Thymus (tissue), 11 donors: ENCODE measurements around the gene RASD2. TPM values are rescaled to one million over a fixed set of nuclear protein-coding genes. Genes with fewer than 3 reads are reported as not detected.

Experiments
- DNase-seq, 9 donors: peaks; one replicate each; pipeline ENCODE4 v3.0.0-alpha.2; 2013; ENCODE audit warnings: low spot score in 9 of 9, low read depth in 6 of 9, missing footprints in 1 of 9
- H3K27ac ChIP-seq, 2 donors: one replicate each; pipeline ENCODE4 v1.5.1; 2013; ENCODE audit warnings: control low read depth in 1 of 2, low read depth in 1 of 2, low read length in 1 of 2, mild to moderate bottlenecking in 1 of 2, moderate library complexity in 1 of 2
- H3K27me3 ChIP-seq, 2 donors: one replicate each; pipeline ENCODE4 v1.5.1; 2013; ENCODE audit warnings: low read length in 1 of 2; ENCODE audit not compliant: control insufficient read depth in 2 of 2, insufficient read depth in 1 of 2
- H3K36me3 ChIP-seq, 2 donors: one replicate each; pipeline ENCODE4 v1.5.1; 2013; ENCODE audit warnings: low read length in 1 of 2, mild to moderate bottlenecking in 1 of 2, moderate library complexity in 1 of 2; ENCODE audit not compliant: control insufficient read depth in 2 of 2, insufficient read depth in 2 of 2
- H3K4me1 ChIP-seq, 2 donors: one replicate each; pipeline ENCODE4 v1.5.1; 2013; ENCODE audit warnings: low read length in 2 of 2; ENCODE audit not compliant: control insufficient read depth in 2 of 2, insufficient read depth in 2 of 2
- H3K4me3 ChIP-seq, 2 donors: one replicate each; pipeline ENCODE4 v1.5.1; 2013; ENCODE audit warnings: low read length in 2 of 2, control low read depth in 1 of 2, mild to moderate bottlenecking in 1 of 2
- H3K9me3 ChIP-seq, 2 donors: one replicate each; pipeline ENCODE4 v1.5.1; 2013; ENCODE audit warnings: low read length in 1 of 2, mild to moderate bottlenecking in 1 of 2; ENCODE audit not compliant: control insufficient read depth in 2 of 2, insufficient read depth in 1 of 2
- WGBS: extraction: QIAGEN DNeasy Blood & Tissue Kit; methylation state at CpG from one replicate; pipeline ENCODE4 v1.1.7; 2013; 5-methylcytosine and 5-hydroxymethylcytosine counted together
- polyA plus RNA-seq: library from polyadenylated mRNA; stranded (reverse); fragments of 200-250 nt; gene quantifications from one replicate; pipeline ENCODE4 v1.2.3, GENCODE V29; 2013
- total RNA-seq: library from RNA; stranded (reverse); fragments of 120-200 nt; gene quantifications from one replicate; pipeline ENCODE4 v1.2.4, GENCODE V29; 2013
- donor health status: healthy.

RASD2 gene
- total and polyA plus RNA-seq, 2 donors, result 0.14 to 1.0 TPM

DNA sequence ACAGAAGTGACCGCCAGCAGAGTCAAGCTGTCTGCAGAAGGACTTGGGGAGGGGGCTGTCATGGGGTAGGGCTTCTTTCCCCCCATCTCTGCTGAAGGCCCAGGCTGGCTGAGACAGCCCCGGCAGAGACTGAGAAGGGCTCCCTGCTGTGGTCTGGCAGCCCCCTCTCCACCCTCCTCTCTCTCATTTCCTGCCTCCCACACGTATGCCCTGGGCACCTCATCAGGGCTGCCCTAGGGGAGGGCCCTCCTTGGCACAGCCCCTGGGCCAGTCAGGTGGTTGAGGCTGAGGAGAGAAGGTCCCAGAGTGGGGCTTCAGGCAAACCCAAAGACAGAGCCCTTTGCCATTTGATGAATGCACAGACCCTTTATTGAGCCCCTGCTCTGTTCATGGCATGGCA lies 3.6 kb downstream of the RASD2 start:
- Histone ChIP-seq H3K36me3 (no peaks in the 10 kb centered on the region), H3K9me3 (no peaks in the 10 kb centered on the region), H3K27ac (no peak overlapping the region), H3K4me1 (peaks cover 13 to 15% of the 10 kb centered on the region in 2 donors), H3K27me3 (peaks cover 27 to 86% of the 10 kb centered on the region in 2 donors), H3K4me3 (no peak overlapping the region)
- no peak for DNase-seq
- WGBS, result 16% methylated on average over 3 of the region's 3 CpGs

DNA sequence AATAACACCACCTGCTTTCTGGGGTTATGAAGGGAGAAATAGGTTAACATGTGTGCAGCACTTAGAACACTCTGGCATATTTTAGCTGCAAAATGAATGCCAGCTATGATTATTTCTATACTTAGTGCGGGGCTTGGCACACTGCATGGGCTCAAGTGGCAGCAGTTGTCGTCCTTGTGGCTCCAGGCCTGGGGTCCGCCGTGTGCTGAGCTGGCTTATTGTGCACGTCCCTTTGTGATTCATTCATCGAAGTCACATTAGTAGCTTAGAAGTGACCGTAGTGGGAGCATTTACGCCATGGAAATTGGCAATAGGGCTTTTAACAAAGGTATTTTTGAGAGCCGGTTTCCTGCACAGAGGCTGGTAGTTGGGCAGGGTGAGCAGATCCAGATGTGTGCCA lies 4.2 kb downstream of the RASD2 start:
- Histone ChIP-seq H3K27ac (no peak overlapping the region), H3K9me3 (no peaks in the 10 kb centered on the region), H3K4me1 (peaks cover 11 to 13% of the 10 kb centered on the region in 2 donors), H3K27me3 (peaks cover 27 to 84% of the 10 kb centered on the region in 2 donors), H3K36me3 (no peaks in the 10 kb centered on the region), H3K4me3 (no peak overlapping the region)
- DNase-seq, result no peak
- 95% methylated on average over 9 of the region's 9 CpGs for WGBS

- H3K4me1 ChIP-seq, result peaks cover 1 to 6% of the 10 kb centered on the region in 2 donors
- 97% methylated on average over 18 of the region's 18 CpGs for WGBS
- no peak overlapping the region for H3K4me3 ChIP-seq
- no peak for DNase-seq
- no peaks in the 10 kb centered on the region for H3K36me3 ChIP-seq
- no peaks in the 10 kb centered on the region for H3K9me3 ChIP-seq
- H3K27me3 ChIP-seq, result peaks cover 10 to 69% of the 10 kb centered on the region in 2 donors
- H3K27ac ChIP-seq, result no peak overlapping the region
These were observed 6.3 kb downstream of the RASD2 start for GRCh38 chr22:35546886-35547285.

- DNase-seq, result peak in 1 of 9 donors; percentile 23
- Histone ChIP-seq H3K4me3 (no peak overlapping the region), H3K4me1 (peaks cover 10 to 19% of the 10 kb centered on the region in 2 donors), H3K36me3 (no peaks in the 10 kb centered on the region), H3K9me3 (no peaks in the 10 kb centered on the region), H3K27ac (no peak overlapping the region), H3K27me3 (peaks cover 0 to 58% of the 10 kb centered on the region in 2 donors)
- 79% methylated on average over 13 of the region's 13 CpGs for whole genome bisulfite sequencing
These were observed 7.5 kb downstream of the RASD2 start for GRCh38 chr22:35547987-35548721.

DNA sequence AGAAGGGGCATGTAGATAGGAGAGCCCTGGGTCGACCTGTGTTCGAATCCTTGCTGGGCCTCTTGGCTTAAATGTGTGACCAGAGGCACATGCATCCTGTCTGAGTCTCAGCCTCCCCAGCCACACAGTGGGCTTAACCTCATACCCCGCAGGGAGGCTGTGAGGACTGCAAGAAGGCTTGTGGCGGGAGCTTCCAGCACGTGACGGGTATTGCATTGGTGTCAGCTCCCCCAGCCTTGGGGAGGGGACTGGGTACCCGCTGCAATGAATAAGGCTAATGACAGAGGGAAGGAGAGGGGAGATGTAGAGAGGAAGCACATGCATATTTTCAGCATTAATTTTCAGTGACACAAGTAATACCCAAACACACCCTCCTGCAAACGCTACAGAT lies 8.1 kb downstream of the RASD2 start:
- WGBS, result 66% methylated on average over 8 of the region's 8 CpGs
- Histone ChIP-seq H3K36me3 (no peaks in the 10 kb centered on the region), H3K4me1 (peaks cover 16 to 25% of the 10 kb centered on the region in 2 donors), H3K4me3 (no peak overlapping the region), H3K9me3 (no peaks in the 10 kb centered on the region), H3K27ac (no peak overlapping the region), H3K27me3 (peaks cover 0 to 54% of the 10 kb centered on the region in 2 donors)
- DNase-seq, result no peak

DNA sequence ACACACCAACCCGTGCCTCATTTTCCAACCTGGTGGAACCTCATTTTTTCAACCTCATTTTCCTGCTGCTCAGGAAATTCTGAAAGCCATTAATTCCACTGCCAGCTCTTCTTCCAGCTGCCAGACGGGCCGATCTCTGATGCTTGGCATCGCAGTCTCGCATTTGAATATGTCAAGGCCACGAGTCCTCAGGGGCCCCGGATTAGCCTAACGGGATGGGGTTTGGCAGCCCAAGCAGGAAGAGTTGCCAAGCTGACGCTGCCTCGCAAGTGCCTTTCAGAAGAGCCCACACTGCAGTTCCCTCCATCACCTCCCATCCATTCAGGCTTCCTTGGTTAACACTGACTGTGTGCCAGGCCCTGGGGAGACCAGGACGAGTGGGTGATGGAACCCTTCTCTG lies 8.7 kb downstream of the RASD2 start:
- DNase-seq, result no peak
- Histone ChIP-seq H3K4me3 (no peak overlapping the region), H3K4me1 (peaks cover 21 to 31% of the 10 kb centered on the region in 2 donors), H3K9me3 (no peaks in the 10 kb centered on the region), H3K27me3 (peaks cover 0 to 51% of the 10 kb centered on the region in 2 donors), H3K27ac (no peak overlapping the region), H3K36me3 (no peaks in the 10 kb centered on the region)
- WGBS, result 89% methylated on average over 11 of the region's 11 CpGs

- Histone ChIP-seq H3K4me3 (no peak overlapping the region), H3K4me1 (peaks cover 27 to 37% of the 10 kb centered on the region in 2 donors), H3K27me3 (peaks cover 4 to 48% of the 10 kb centered on the region in 2 donors), H3K36me3 (no peaks in the 10 kb centered on the region), H3K27ac (no peak overlapping the region), H3K9me3 (no peaks in the 10 kb centered on the region)
- WGBS, result 97% methylated on average over 43 of the region's 43 CpGs
- DNase-seq, result no peak
These were observed 11.0 kb downstream of the RASD2 start for GRCh38 chr22:35551549-35552177.

DNA sequence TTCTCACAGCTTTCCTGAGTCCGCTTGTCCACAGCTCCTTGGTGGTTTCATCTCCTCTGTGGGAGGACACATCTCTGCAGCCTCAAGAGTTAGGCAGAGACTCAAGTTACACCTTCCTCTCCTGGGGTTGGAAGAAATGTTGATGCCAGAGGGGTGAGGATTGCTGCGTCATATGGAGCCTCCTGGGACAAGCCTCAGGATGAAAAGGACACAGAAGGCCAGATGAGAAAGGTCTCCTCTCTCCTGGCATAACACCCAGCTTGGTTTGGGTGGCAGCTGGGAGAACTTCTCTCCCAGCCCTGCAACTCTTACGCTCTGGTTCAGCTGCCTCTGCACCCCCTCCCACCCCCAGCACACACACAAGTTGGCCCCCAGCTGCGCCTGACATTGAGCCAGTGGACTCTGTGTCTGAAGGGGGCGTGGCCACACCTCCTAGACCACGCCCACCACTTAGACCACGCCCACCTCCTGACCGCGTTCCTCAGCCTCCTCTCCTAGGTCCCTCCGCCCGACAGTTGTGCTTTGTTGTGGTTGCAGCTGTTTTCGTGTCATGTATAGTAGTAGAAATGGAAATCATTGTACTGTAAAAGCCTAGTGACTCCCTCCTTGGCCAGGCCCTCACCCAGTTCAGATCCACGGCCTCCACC lies 11.7 kb downstream of the RASD2 start:
- no peak overlapping the region for H3K4me3 ChIP-seq
- DNase-seq, result peak; percentile 81 to 97 (median 92)
- no peaks in the 10 kb centered on the region for H3K9me3 ChIP-seq
- peaks cover 4 to 44% of the 10 kb centered on the region in 2 donors for H3K27me3 ChIP-seq
- no peaks in the 10 kb centered on the region for H3K36me3 ChIP-seq
- 11% methylated on average over 13 of the region's 13 CpGs for WGBS
- H3K27ac ChIP-seq, result no peak overlapping the region
- H3K4me1 ChIP-seq, result peaks cover 27 to 37% of the 10 kb centered on the region in 2 donors

- no peak for DNase-seq
- WGBS, result 76% methylated on average over 11 of the region's 11 CpGs
- H3K36me3 ChIP-seq, result no peaks in the 10 kb centered on the region
- H3K27me3 ChIP-seq, result peaks cover 4 to 42% of the 10 kb centered on the region in 2 donors
- H3K9me3 ChIP-seq, result no peaks in the 10 kb centered on the region
- no peak overlapping the region for H3K4me3 ChIP-seq
- no peak overlapping the region for H3K27ac ChIP-seq
- H3K4me1 ChIP-seq, result peaks cover 27 to 37% of the 10 kb centered on the region in 2 donors
These were observed 12.2 kb downstream of the RASD2 start for GRCh38 chr22:35552846-35553245.
